Nephron (organoid): ENCODE data around the gene RNF214.

Experiments used
- H3K27ac Mint-ChIP-seq, 3 experiments: 2 replicates each; pipeline ENCODE4 v1.8.0; 2020; ENCODE audit warnings: mixed read lengths in 3 of 3, mild to moderate bottlenecking in 2 of 3, moderate library complexity in 1 of 3
- H3K27me3 Mint-ChIP-seq: 2 replicates; pipeline ENCODE4 v1.8.0; 2021; ENCODE audit warnings: low read depth, mild to moderate bottlenecking, moderate library complexity, mixed read lengths
- H3K36me3 Mint-ChIP-seq: 2 replicates; pipeline ENCODE4 v1.8.0; 2020; ENCODE audit warnings: low read depth, mixed read lengths
- H3K4me1 Mint-ChIP-seq: 2 replicates; pipeline ENCODE4 v1.8.0; 2020; ENCODE audit warnings: mixed read lengths
- H3K4me3 Mint-ChIP-seq, 3 experiments: 2 replicates each; pipeline ENCODE4 v1.8.0; 2020; ENCODE audit warnings: mild to moderate bottlenecking in 3 of 3, mixed read lengths in 3 of 3, moderate library complexity in 2 of 3
- H3K9me3 Mint-ChIP-seq: 2 replicates; pipeline ENCODE4 v1.8.0; 2020; ENCODE audit warnings: mixed read lengths
- CTCF ChIP-seq, 3 experiments: fragments of 200-600 bp; sonication (generic); IDR thresholded peaks; one replicate each; pipeline ENCODE4 v1.5.0; 2021; ENCODE audit warnings: antibody characterized with exemption in 3 of 3; ENCODE audit not compliant: unreplicated experiment in 3 of 3

The RNF214 gene

GRCh38 chr11:117212697-117213355 lies 19.6 kb upstream of the RNF214 start:
- Mint-ChIP-seq H3K27ac (peak overlapping the region in 1 of 3 experiments; percentile 26), H3K27me3 (peaks cover 4% of the 10 kb centered on the region)
- TF ChIP-seq CTCF (IDR thresholded peaks at IDR 0.05; ENCODE audit: unreplicated experiment in 3 of 3): no peak

GRCh38 chr11:117214404-117215110 lies 17.9 kb upstream of the RNF214 start:
- H3K4me3 Mint-ChIP-seq: no peak overlapping the region
- no peaks in the 10 kb centered on the region for H3K9me3 Mint-ChIP-seq
- no peak for TF ChIP-seq CTCF (IDR thresholded peaks at IDR 0.05; ENCODE audit: unreplicated experiment in 3 of 3)
- peaks cover 58% of the 10 kb centered on the region for H3K36me3 Mint-ChIP-seq
- H3K27ac Mint-ChIP-seq: peak overlapping the region in 2 of 3 experiments; percentile 6 to 48
- peaks cover 28% of the 10 kb centered on the region for H3K4me1 Mint-ChIP-seq
- peaks cover 4% of the 10 kb centered on the region for H3K27me3 Mint-ChIP-seq

More at GRCh38 chr11:117212697-117213355, 19.6 kb upstream of the RNF214 start:
- H3K4me3 Mint-ChIP-seq: no peak overlapping the region
- H3K9me3 Mint-ChIP-seq: no peaks in the 10 kb centered on the region
- peaks cover 42% of the 10 kb centered on the region for H3K36me3 Mint-ChIP-seq
- peaks cover 11% of the 10 kb centered on the region for H3K4me1 Mint-ChIP-seq

GRCh38 chr11:117217141-117218084 lies 15.1 kb upstream of the RNF214 start:
- TF ChIP-seq CTCF (IDR thresholded peaks at IDR 0.05; ENCODE audit: unreplicated experiment in 3 of 3): no peak
- H3K36me3 Mint-ChIP-seq: peaks cover 48% of the 10 kb centered on the region
- peaks cover 56% of the 10 kb centered on the region for H3K4me1 Mint-ChIP-seq
- H3K27ac Mint-ChIP-seq: peak overlapping the region; percentile 88 to 94 (median 93)
- H3K27me3 Mint-ChIP-seq: peaks cover 4% of the 10 kb centered on the region
- peak overlapping the region in 2 of 3 experiments; percentile 52 to 72 for H3K4me3 Mint-ChIP-seq
- no peaks in the 10 kb centered on the region for H3K9me3 Mint-ChIP-seq

GRCh38 chr11:117218133-117218915 lies 14.1 kb upstream of the RNF214 start:
- Mint-ChIP-seq H3K9me3 (no peaks in the 10 kb centered on the region), H3K27me3 (peaks cover 4% of the 10 kb centered on the region), H3K27ac (peak overlapping the region; percentile 88 to 94 (median 93)), H3K4me1 (peaks cover 57% of the 10 kb centered on the region), H3K36me3 (peaks cover 42% of the 10 kb centered on the region), H3K4me3 (peak overlapping the region in 2 of 3 experiments; percentile 52 to 72)
- TF ChIP-seq CTCF (IDR thresholded peaks at IDR 0.05; ENCODE audit: unreplicated experiment in 3 of 3): no peak

GRCh38 chr11:117219001-117219400 lies 13.5 kb upstream of the RNF214 start:
- peaks cover 4% of the 10 kb centered on the region for H3K27me3 Mint-ChIP-seq
- no peak for TF ChIP-seq CTCF (IDR thresholded peaks at IDR 0.05; ENCODE audit: unreplicated experiment in 3 of 3)
- peak overlapping the region; percentile 88 to 94 (median 93) for H3K27ac Mint-ChIP-seq
- H3K36me3 Mint-ChIP-seq: peaks cover 39% of the 10 kb centered on the region
- no peaks in the 10 kb centered on the region for H3K9me3 Mint-ChIP-seq
- H3K4me3 Mint-ChIP-seq: peak overlapping the region in 1 of 3 experiments; percentile 55
- peaks cover 61% of the 10 kb centered on the region for H3K4me1 Mint-ChIP-seq
